Body of pancreas (tissue), 4 donors: Measurements from ENCODE around the gene DSE.

ENCODE experiments used
- POLR2A ChIP-seq, 3 donors: fragments of 450-650 bp; IDR thresholded peaks; one replicate each; pipeline ENCODE4 v1.6.1; 2016; ENCODE audit warnings: antibody characterized with exemption in 3 of 3, mild to moderate bottlenecking in 2 of 3
- TF ChIP-seq, protein P1 (sequence below), 7 experiments: fragments of 450-650 bp in 4 of 7; fragments of 200-600 bp in 3 of 7; sonication (generic) in 3 of 7; IDR thresholded peaks; one replicate each; pipeline ENCODE4 v1.5.1; 2016 to 2019; ENCODE audit warnings: antibody characterized with exemption in 7 of 7

DNA sequence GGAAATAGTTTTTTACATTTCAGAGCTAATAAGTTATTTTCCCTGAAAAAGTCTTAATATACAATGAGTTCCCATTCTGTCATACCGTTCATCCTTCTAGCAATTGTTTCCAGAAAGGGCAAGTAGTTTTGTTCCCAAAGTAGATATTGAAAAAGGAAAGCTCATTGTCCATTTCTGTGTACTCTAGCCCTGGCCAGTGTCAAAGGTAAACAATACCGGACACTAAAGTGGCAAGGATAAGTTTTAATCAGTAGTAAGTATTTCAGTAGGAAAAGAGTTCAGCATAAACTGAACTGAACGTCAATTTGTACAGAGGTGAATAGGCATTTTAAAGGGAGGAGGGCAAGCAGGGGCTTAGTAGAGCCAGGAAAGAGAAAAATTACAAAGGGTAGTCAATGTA, 46.9 kb downstream of the DSE start:
- TF ChIP-seq, protein P1, sequence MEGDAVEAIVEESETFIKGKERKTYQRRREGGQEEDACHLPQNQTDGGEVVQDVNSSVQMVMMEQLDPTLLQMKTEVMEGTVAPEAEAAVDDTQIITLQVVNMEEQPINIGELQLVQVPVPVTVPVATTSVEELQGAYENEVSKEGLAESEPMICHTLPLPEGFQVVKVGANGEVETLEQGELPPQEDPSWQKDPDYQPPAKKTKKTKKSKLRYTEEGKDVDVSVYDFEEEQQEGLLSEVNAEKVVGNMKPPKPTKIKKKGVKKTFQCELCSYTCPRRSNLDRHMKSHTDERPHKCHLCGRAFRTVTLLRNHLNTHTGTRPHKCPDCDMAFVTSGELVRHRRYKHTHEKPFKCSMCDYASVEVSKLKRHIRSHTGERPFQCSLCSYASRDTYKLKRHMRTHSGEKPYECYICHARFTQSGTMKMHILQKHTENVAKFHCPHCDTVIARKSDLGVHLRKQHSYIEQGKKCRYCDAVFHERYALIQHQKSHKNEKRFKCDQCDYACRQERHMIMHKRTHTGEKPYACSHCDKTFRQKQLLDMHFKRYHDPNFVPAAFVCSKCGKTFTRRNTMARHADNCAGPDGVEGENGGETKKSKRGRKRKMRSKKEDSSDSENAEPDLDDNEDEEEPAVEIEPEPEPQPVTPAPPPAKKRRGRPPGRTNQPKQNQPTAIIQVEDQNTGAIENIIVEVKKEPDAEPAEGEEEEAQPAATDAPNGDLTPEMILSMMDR (IDR thresholded peaks at IDR 0.05): no peak
- no peak for TF ChIP-seq POLR2A (IDR thresholded peaks at IDR 0.05)
